GM12878 (cell line): ENCODE results near the gene SLU7. TPM values are rescaled to one million over a fixed set of nuclear protein-coding genes. Genes with fewer than 3 reads are reported as not detected.

Experiments
- ATAC-seq: fragments of 200-7000 bp; cut with Tn5 transposase; 3 replicates; pipeline ENCODE4 v1.9.1; 2020; ENCODE audit warnings: mild to moderate bottlenecking, moderate library complexity
- BruUV-seq: library from RNA; stranded (reverse); fragments of 400-500 nt; replicated peaks from 2 replicates; lab custom pipeline; 2021; lab: Mats Ljungman, UMichigan
- CTCF ChIA-PET: fragments of 300-600 bp; sonication (Branson Sonifier 250); formaldehyde crosslinking; extraction: SDS; loops from one replicate; lab custom pipeline; 2021; ENCODE audit warnings: inconsistent platforms; lab: Yijun Ruan, JAX
- POLR2A ChIA-PET: fragments of 350-600 bp; formaldehyde crosslinking; extraction: SDS; loops from one replicate; lab custom pipeline; 2021; ENCODE audit warnings: inconsistent platforms; lab: Charles Lee
- RAD21 ChIA-PET: fragments of 300-600 bp; sonication (Branson Sonifier 250); formaldehyde crosslinking; loops from one replicate; lab custom pipeline; 2023; ENCODE audit warnings: antibody characterized with exemption; ENCODE audit not compliant: unreplicated experiment; lab: Charles Lee
- SMC1A ChIA-PET: fragments of 300-600 bp; sonication (Branson Sonifier 250); formaldehyde crosslinking; loops from one replicate; lab custom pipeline; 2023; ENCODE audit not compliant: unreplicated experiment, uncharacterized antibody; lab: Charles Lee
- DNase-seq: peaks from one replicate; pipeline ENCODE4 v3.0.0-alpha.2; 2011; ENCODE audit warnings: low read depth, low spot score
- FAIRE-seq: peaks from 3 replicates; lab custom pipeline; 2011; peaks lifted over from hg19 to GRCh38; lab: Jason Lieb, UNC
- H2AFZ ChIP-seq: 2 replicates; pipeline ENCODE4 v1.6.0; 2011; ENCODE audit warnings: low read depth, low read length, control low read depth; ENCODE audit not compliant: control insufficient read depth
- H3K27ac ChIP-seq: 2 replicates; pipeline ENCODE4 v1.5.1; 2011; ENCODE audit warnings: control low read depth; ENCODE audit not compliant: control insufficient read depth, insufficient read depth
- H3K27me3 ChIP-seq, 2 experiments: replicated peaks in 1 of 2; 2 replicates each; pipeline versions ENCODE4 v1.6.0 to v1.6.1; 2011; ENCODE audit warnings: low read length in 1 of 2; ENCODE audit not compliant: control insufficient read depth in 2 of 2, insufficient read depth in 2 of 2
- H3K36me3 ChIP-seq, 2 experiments: 2 replicates each; pipeline ENCODE4 v1.5.1; 2011; ENCODE audit warnings: low read length in 1 of 2; ENCODE audit not compliant: control insufficient read depth in 2 of 2, insufficient read depth in 2 of 2
- H3K4me1 ChIP-seq: 2 replicates; pipeline ENCODE4 v1.6.1; 2011; ENCODE audit warnings: mild to moderate bottlenecking, low read length, moderate library complexity, mixed read lengths; ENCODE audit not compliant: control insufficient read depth, insufficient read depth
- H3K4me2 ChIP-seq: 2 replicates; pipeline ENCODE4 v1.6.0; 2011; ENCODE audit warnings: control low read depth; ENCODE audit not compliant: control insufficient read depth, insufficient read depth
- H3K4me3 ChIP-seq: fragments of 200-600 bp; sonication (generic); 2 replicates; pipeline ENCODE4 v1.5.1; 2016
- H3K79me2 ChIP-seq: 2 replicates; pipeline ENCODE4 v1.6.0; 2011; ENCODE audit warnings: low read length; ENCODE audit not compliant: control insufficient read depth, insufficient read depth
- H3K9ac ChIP-seq: 2 replicates; pipeline ENCODE4 v1.8.0; 2011; ENCODE audit warnings: low read length, control low read depth, mixed read lengths; ENCODE audit not compliant: control insufficient read depth, insufficient read depth
- H3K9me3 ChIP-seq: replicated peaks from 3 replicates; pipeline ENCODE4 v1.5.1; 2011; ENCODE audit warnings: mild to moderate bottlenecking, low read length; ENCODE audit not compliant: control insufficient read depth, insufficient read depth
- H4K20me1 ChIP-seq: 2 replicates; pipeline ENCODE4 v1.6.0; 2011; ENCODE audit not compliant: control insufficient read depth, insufficient read depth
- ATF3 ChIP-seq: IDR thresholded peaks from 2 replicates; pipeline ENCODE4 v1.6.1; 2011; ENCODE audit warnings: low read depth, mild to moderate bottlenecking, low read length, moderate library complexity, borderline replicate concordance; ENCODE audit errors: extremely low read depth
- BCLAF1 ChIP-seq: fragments of 450-650 bp; IDR thresholded peaks from 2 replicates; pipeline ENCODE4 v1.6.1; 2017; ENCODE audit warnings: antibody characterized with exemption, mild to moderate bottlenecking, moderate library complexity
- CEBPZ ChIP-seq: fragments of 150-350 bp; IDR thresholded peaks from 2 replicates; pipeline ENCODE4 v1.6.1; 2016; ENCODE audit warnings: low read depth, low read length
- CUX1 ChIP-seq: IDR thresholded peaks from 2 replicates; pipeline ENCODE4 v1.6.1; 2012; ENCODE audit warnings: improper control_type of control experiment, low read depth, low read length; ENCODE audit not compliant: insufficient replicate concordance
- ELK1 ChIP-seq: IDR thresholded peaks from 2 replicates; pipeline ENCODE4 v1.6.1; 2012; ENCODE audit warnings: low read depth, low read length, improper control_type of control experiment
- POU2F2 ChIP-seq: IDR thresholded peaks from 3 replicates; pipeline ENCODE4 v1.6.1; 2011; ENCODE audit warnings: low read depth, mild to moderate bottlenecking, low read length, borderline replicate concordance
- WGBS: methylation state at CpG from one replicate; pipeline ENCODE4 v1.1.6; 2016; ENCODE audit warnings: low lambda C conversion rate; ENCODE audit not compliant: insufficient replicate concordance, insufficient coverage; ENCODE audit errors: missing lambda C conversion rate; 5-methylcytosine and 5-hydroxymethylcytosine counted together
- in situ Hi-C: fragments of 300-500 bp; cut with MboI; formaldehyde crosslinking; loops from 9 replicates; pipeline ENCODE4 v1.14.3; 2018; ENCODE audit warnings: mixed read lengths
- intact Hi-C: fragments of 100-400 bp; cut with micrococcal nuclease; formaldehyde crosslinking; loops from one replicate; pipeline ENCODE4 v1.14.2; 2022; ENCODE audit not compliant: unreplicated experiment
- polyA plus RNA-seq, 11 experiments: library from polyadenylated mRNA; depleted of rRNA in 4 of 11; unstranded in 6 of 11; stranded (reverse) in 5 of 11; fragments of >200 nt; fragmentation: Nextera tagmentation in 4 of 11; fragmentation: Illumina TruSeq in 1 of 11; extraction: Ambion mirVana in 4 of 11; extraction: Trizol in 1 of 11; gene quantifications; 1 replicate in 1 of 11; 2 replicates in 10 of 11; pipeline versions ENCODE4 v1.2.1 to v1.2.3, GENCODE V29; 2011 to 2016; ENCODE audit warnings: inconsistent platforms in 2 of 11, missing spikeins in 2 of 11, low read depth in 1 of 11
- total RNA-seq, 4 experiments: library from RNA; depleted of rRNA in 3 of 4; stranded (reverse); fragments of >200 nt in 3 of 4; fragmentation: Illumina TruSeq in 1 of 4; extraction: Trizol in 1 of 4; gene quantifications; 2 replicates each; pipeline versions ENCODE4 v1.2.1 to v1.2.3, GENCODE V29; 2013 to 2021

SLU7 gene
- total and polyA plus RNA-seq, 10 of the 15 experiments (the other 5 are each of a cell fraction or from before 2014, with no cell fraction given) = 32.7 to 55.2 (median 46.6) TPM

GRCh38 chr5:160434022-160434531 is 15.2 kb upstream of the SLU7 start (continued):
- TF ChIP-seq CUX1 = no peak
- TF ChIP-seq, all 136 proteins: peak for 38

GRCh38 chr5:160432787-160433186 is 13.9 kb upstream of the SLU7 start:
- Histone ChIP-seq H3K27me3 (no peaks in the 10 kb centered on the region), H3K79me2 (no peaks in the 10 kb centered on the region; the same call in 1 of the 2 replicates), H3K36me3 (peaks cover 0 to under 1% of the 10 kb centered on the region in 2 experiments; a peak in 1 of 4 replicates), H3K4me3 (no peak overlapping the region), H3K9ac (no peak overlapping the region), H2AFZ (no peak overlapping the region), H3K27ac (no peak overlapping the region), H3K4me2 (no peak overlapping the region), H3K9me3 (no peaks in the 10 kb centered on the region), H3K4me1 (peaks cover 31% of the 10 kb centered on the region), H4K20me1 (no peaks in the 10 kb centered on the region)
- no peak for ATAC-seq
- DNase-seq = no peak
- ChIA-PET SMC1A (interaction anchor here (0.9 to 4.7 kb wide), 5 partner anchors 9 to 45 kb away, joined by 3 to 61 read pairs (median 7); partner anchors contain the start of genes PTTG1 and SLU7), CTCF (interaction anchor here (0.8 to 1.6 kb wide), 3 partner anchors 9 to 10 kb away, joined by 4 to 10 read pairs (median 4); no protein-coding TSS in a partner anchor), POLR2A (interaction anchor here (0.5 to 4.7 kb wide), 3 partner anchors 10 to 35 kb away, joined by 3 to 45 read pairs (median 6); partner anchors contain the start of gene PTTG1), RAD21 (interaction anchor here (0.8 to 3.5 kb wide), 6 partner anchors 9 to 35 kb away, joined by 3 to 32 read pairs (median 4); partner anchors contain the start of genes PTTG1 and SLU7)
- WGBS = 91% methylated on average over 7 of the region's 7 CpGs
- FAIRE-seq = no peak
- intact Hi-C loops = loop anchor here (10.0 kb wide), 2 partner anchors 212 to 532 kb away; no protein-coding TSS in a partner anchor
- in situ Hi-C loops = loop anchor here (10.0 kb wide), 2 partner anchors 352 to 1112 kb away; partner anchors contain the start of gene GABRB2
- TF ChIP-seq CEBPZ (no peak), ELK1 (no peak), BCLAF1 (no peak), ATF3 (no peak), POU2F2 (no peak)
- no TSS peak for BruUV-seq
